Measurements from ENCODE around the gene CDC5L. TPM values are rescaled to one million over a fixed set of nuclear protein-coding genes. Genes with fewer than 3 reads are reported as not detected.
"Not testable (repeated sequence)": the region's sequence is repeated elsewhere in the genome, so short reads cannot be mapped to it uniquely, and the experiment has no call there.

The CDC5L gene
- total RNA-seq, 1 donor from 2014 or later, result 26.2 TPM

- peak; percentile 79 for DNase-seq
These were observed 28.5 kb downstream of the CDC5L start for GRCh38 chr6:44415873-44416502.

- no peak for DNase-seq
These were observed 35.0 kb downstream of the CDC5L start for GRCh38 chr6:44422531-44422930.

- no peak for DNase-seq
These were observed 35.8 kb downstream of the CDC5L start for GRCh38 chr6:44423306-44423705.

- no peak for DNase-seq
These were observed 38.4 kb downstream of the CDC5L start for GRCh38 chr6:44425951-44426350.

GRCh38 chr6:44428682-44429081 lies 41.2 kb downstream of the CDC5L start:
- DNase-seq, result no peak

- no peak for DNase-seq
These were observed 42.8 kb downstream of the CDC5L start for GRCh38 chr6:44430326-44430725.

GRCh38 chr6:44431118-44431725 lies 43.7 kb downstream of the CDC5L start:
- DNase-seq, result peak; percentile 84

- no peak for DNase-seq
These were observed 44.7 kb downstream of the CDC5L start for GRCh38 chr6:44432227-44432626.

- no peak for DNase-seq
These were observed 45.2 kb downstream of the CDC5L start for GRCh38 chr6:44432726-44433125.

- no peak for DNase-seq
These were observed 48.0 kb downstream of the CDC5L start for GRCh38 chr6:44435500-44435899.

GRCh38 chr6:44438827-44439226 lies 51.3 kb downstream of the CDC5L start:
- DNase-seq, result no peak

GRCh38 chr6:44439270-44440045 lies 52.0 kb downstream of the CDC5L start:
- peak; percentile 37 for DNase-seq

- DNase-seq, result peak; percentile 52
These were observed 53.8 kb downstream of the CDC5L start for GRCh38 chr6:44441091-44441855.

- DNase-seq, result no peak
These were observed 54.7 kb downstream of the CDC5L start for GRCh38 chr6:44442236-44442635.

GRCh38 chr6:44442833-44443444 lies 55.4 kb downstream of the CDC5L start:
- DNase-seq, result no peak

GRCh38 chr6:44444853-44445252 lies 57.3 kb downstream of the CDC5L start:
- no peak for DNase-seq

GRCh38 chr6:44446626-44447300 lies 59.3 kb downstream of the CDC5L start:
- no peak for DNase-seq

GRCh38 chr6:44449181-44449580 lies 61.7 kb downstream of the CDC5L start:
- DNase-seq, result not testable (repeated sequence)

- DNase-seq, result peak; percentile 46
These were observed 64.5 kb downstream of the CDC5L start for GRCh38 chr6:44451803-44452695.

GRCh38 chr6:44452725-44453124 lies 65.2 kb downstream of the CDC5L start:
- DNase-seq, result peak; percentile 34

GRCh38 chr6:44453146-44453545 lies 65.6 kb downstream of the CDC5L start:
- DNase-seq, result no peak

Measured in dermis blood vessel endothelial cell (primary cell).